ENCODE measurements around the gene SPRY1.

- TF ChIP-seq CTCF (IDR thresholded peaks at IDR 0.05; ENCODE audit: low read depth, low read length) = no peak
- TF ChIP-seq MAX (IDR thresholded peaks at IDR 0.05; ENCODE audit: low read depth, low read length) = no peak
- no peak for TF ChIP-seq MYC (IDR thresholded peaks at IDR 0.05; ENCODE audit: low read depth, low read length)
Measured at GRCh38 chr4:123386609-123387008, 10.0 kb upstream of the SPRY1 start.
